ENCODE data around the gene IDH3G. TPM values are rescaled to one million over a fixed set of nuclear protein-coding genes. Genes with fewer than 3 reads are reported as not detected.
A peak's percentile ranks its signal among the peaks of the same experiment; 100 is the strongest.

Gene IDH3G
- total and polyA plus RNA-seq, 8 donors: 15.8 to 48.4 (median 25.1) TPM

GRCh38 chrX:153816831-153817690 is 22.9 kb upstream of the IDH3G start:
- FAIRE-seq (no peak), ATAC-seq (no peak), DNase-seq (no peak)

GRCh38 chrX:153814591-153815315 is 20.6 kb upstream of the IDH3G start:
- Histone ChIP-seq H3K27me3 (peaks cover 0 to 2% (median 0%) of the 10 kb centered on the region in 4 donors), H3K4me3 (no peak overlapping the region), H3K36me3 (no peaks in the 10 kb centered on the region), H3K9me3 (no peaks in the 10 kb centered on the region), H3K27ac (no peak overlapping the region), H3K4me1 (no peaks in the 10 kb centered on the region)
- FAIRE-seq (no peak), ATAC-seq (no peak), DNase-seq (no peak)
- 65 to 74% methylated on average over 19 of the region's 19 CpGs for WGBS, 2 donors
- intact Hi-C loops (cut with DNase I): loop anchor here in 1 of 3 donors (10.0 kb wide), 1 partner anchor 60 kb away; no protein-coding TSS in a partner anchor
- no peak for TF ChIP-seq CTCF (IDR thresholded peaks at IDR 0.05)

More at GRCh38 chrX:153816831-153817690, 22.9 kb upstream of the IDH3G start:
- no peak for TF ChIP-seq CTCF (IDR thresholded peaks at IDR 0.05)
- WGBS, 2 donors: 81 to 87% methylated on average over 25 of the region's 25 CpGs
- Histone ChIP-seq H3K4me1 (no peaks in the 10 kb centered on the region), H3K27me3 (peaks cover 0 to 17% (median 0%) of the 10 kb centered on the region in 4 donors), H3K4me3 (no peak overlapping the region), H3K36me3 (no peaks in the 10 kb centered on the region), H3K9me3 (no peaks in the 10 kb centered on the region), H3K27ac (no peak overlapping the region)
- intact Hi-C loops (cut with DNase I): loop anchor here in 1 of 3 donors (10.0 kb wide), 1 partner anchor 58 kb away; no protein-coding TSS in a partner anchor

- TF ChIP-seq CTCF (IDR thresholded peaks at IDR 0.05): no peak
- ATAC-seq (no peak), DNase-seq (no peak), FAIRE-seq (no peak)
- no peaks in the 10 kb centered on the region for H3K27me3 ChIP-seq
- no peaks in the 10 kb centered on the region for H3K9me3 ChIP-seq
- no peaks in the 10 kb centered on the region for H3K36me3 ChIP-seq
- WGBS, 2 donors: 77 to 91% methylated on average over 5 of the region's 5 CpGs
- no peak overlapping the region for H3K4me3 ChIP-seq
- no peaks in the 10 kb centered on the region for H3K4me1 ChIP-seq
- intact Hi-C loops (cut with DNase I): loop anchor here in 1 of 3 donors (10.0 kb wide), 1 partner anchor 62 kb away; no protein-coding TSS in a partner anchor
- no peak overlapping the region for H3K27ac ChIP-seq
These were observed 19.0 kb upstream of the IDH3G start for GRCh38 chrX:153813161-153813560.

- WGBS, 2 donors: 34 to 51% methylated on average over 14 of the region's 14 CpGs
- no peak overlapping the region for H3K27ac ChIP-seq
- no peaks in the 10 kb centered on the region for H3K27me3 ChIP-seq
- no peaks in the 10 kb centered on the region for H3K36me3 ChIP-seq
- no peak overlapping the region for H3K4me3 ChIP-seq
- FAIRE-seq: no peak
- no peak for ATAC-seq
- no peak for TF ChIP-seq CTCF (IDR thresholded peaks at IDR 0.05)
- intact Hi-C loops (cut with DNase I): loop anchor here in 1 of 3 donors (10.0 kb wide), 1 partner anchor 63 kb away; no protein-coding TSS in a partner anchor
- no peaks in the 10 kb centered on the region for H3K9me3 ChIP-seq
- H3K4me1 ChIP-seq: no peaks in the 10 kb centered on the region
- DNase-seq: peak in 1 of 6 donors; percentile 28
These were observed 18.0 kb upstream of the IDH3G start for GRCh38 chrX:153812220-153812619.

All from pancreas (tissue), 10 donors.